ELF-1 (cell line): ENCODE data around the gene DTD2.
"Not testable (repeated sequence)": the region's sequence is repeated elsewhere in the genome, so short reads cannot be mapped to it uniquely, and the experiment has no call there.

Experiments used
- DNase-seq: peaks from one replicate; pipeline ENCODE4 v3.0.0-alpha.2; 2016; ENCODE audit warnings: low read depth, low spot score

Gene DTD2

DNA sequence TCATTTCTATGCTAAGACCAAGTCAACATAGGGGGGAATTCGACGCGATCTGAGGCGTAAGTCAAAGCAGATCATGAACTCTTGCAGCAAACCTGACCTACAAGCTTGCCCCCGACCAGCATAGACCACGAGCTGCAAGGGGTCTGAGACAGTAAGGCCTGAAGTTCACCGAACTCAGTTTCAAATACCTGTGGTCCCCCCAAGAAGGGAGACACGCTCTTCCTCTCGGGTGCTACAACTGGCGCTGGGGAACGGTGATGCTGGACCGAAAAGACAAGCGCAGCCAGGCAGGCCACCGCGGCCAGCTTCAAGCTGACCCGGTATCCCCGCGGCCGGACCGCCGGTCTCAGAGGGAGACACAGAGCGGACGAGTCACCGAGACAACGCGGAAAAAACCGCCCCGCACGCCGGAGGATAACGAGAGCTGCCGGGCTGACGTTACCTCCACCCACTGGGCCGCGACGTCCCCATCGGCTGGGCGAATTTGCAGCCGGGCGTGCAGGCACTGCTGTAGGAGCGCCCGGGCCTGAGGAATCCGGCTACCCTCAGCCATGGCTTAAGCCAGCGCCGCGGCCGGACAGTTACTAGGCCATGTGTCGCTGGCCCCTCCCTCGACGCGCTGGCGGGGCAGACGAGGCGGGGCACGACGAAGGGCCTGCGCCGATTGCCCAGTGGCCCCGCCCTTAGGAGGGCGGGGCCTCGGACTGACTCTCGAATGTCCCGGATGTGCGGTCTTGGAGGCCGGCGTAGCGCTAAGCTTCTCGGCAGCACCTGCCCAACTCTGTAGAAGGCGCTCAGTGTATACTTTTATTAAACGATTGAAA lies at the start of gene DTD2:
DTD2 (minus strand) TSS at position 666 of the 824 bp plus-strand sequence; CDS start at position 553, 113 bp downstream.
- DNase-seq = peak; percentile 98

DNA sequence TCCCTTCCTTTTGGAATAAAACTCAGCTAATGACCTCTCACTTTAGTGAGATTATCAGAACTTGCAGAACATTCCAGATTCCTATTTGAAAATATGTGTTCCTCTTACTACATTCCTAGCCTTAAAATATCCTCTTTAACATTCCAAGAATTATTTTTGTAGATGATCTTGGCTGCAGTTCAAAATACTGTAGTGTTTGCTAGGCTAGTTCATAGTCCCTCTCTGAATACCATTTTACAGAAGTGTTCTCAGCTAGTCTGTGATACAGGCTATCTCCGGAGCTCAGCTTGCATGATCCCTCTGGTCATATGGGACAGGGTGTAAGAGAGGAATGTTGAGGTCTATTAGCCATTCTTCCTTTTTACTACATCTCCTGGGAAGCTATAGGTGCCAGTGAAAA lies 48.1 kb upstream of the DTD2 start:
- DNase-seq = no peak

DNA sequence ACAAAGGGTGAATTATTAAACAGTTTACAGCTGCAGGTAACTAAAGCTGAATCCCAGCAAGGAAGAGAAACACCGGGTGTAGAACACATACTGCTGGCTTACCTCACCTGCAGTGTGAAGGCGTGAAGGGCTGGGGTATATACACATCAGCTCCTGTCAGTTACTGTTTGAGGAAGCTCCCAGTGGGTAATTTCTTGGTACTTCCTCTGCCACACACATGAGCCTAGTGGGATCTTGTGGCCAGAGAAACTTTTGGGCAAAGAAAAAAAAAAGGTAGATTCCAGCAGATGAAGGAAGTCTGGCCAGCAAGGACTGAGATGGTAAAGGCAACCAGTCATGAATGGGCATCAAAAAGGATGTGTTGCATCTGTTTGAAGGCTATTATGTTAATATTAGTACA lies 44.6 kb upstream of the DTD2 start:
- no peak for DNase-seq

DNA sequence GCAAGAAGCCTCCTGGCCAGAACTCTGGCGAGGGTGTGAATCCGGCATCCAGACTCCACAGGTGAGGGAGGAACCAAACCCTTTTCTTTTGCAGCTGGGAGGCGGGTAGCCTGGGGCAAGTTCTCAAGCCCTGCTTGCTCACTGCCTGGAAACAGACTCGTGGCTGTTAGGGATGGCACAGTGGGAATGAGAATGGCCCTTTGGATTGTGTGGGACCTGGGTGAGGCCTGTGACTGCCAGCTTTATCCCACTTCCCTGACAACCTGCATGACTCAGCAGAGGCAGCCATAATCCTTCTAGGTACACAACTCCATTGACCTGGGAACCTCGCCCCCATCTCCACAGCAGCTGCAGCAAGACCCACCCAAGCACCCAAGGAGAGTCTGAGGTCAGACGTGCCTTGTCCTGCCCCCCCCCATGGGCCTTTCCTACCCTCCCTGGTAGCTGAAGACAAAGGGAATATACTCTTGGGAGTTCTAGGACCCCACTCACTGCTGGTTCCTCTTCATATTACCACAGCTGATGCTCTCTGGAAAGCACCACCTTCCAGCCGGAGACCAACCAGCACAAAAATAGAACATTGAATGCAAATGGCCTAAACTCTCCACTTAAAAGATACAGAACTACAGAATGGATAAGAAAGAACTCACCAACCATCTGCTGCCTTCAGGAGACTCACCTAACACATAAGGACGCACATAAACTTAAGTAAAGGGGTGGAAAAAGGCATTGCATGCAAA lies 35.6 kb upstream of the DTD2 start:
- peak; percentile 48 for DNase-seq

DNA sequence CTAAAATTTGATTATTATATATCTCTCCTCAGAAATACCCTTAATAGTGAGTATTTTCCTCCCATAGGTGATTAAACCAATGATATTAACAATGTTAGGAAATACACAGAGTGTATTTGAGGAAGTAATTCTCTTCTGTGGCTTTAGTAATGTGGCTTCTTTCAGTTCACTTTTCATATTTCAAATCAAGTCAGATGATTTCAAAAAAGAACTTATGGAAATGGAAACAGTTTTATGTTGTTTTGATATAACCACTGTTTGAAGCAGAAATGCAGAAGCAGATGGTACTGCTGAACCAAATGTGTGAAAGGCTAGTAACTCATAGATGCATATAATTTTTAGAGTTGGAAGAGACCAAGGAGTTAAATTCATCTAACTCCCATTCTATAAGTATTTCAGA lies 32.4 kb upstream of the DTD2 start:
- no peak for DNase-seq

DNA sequence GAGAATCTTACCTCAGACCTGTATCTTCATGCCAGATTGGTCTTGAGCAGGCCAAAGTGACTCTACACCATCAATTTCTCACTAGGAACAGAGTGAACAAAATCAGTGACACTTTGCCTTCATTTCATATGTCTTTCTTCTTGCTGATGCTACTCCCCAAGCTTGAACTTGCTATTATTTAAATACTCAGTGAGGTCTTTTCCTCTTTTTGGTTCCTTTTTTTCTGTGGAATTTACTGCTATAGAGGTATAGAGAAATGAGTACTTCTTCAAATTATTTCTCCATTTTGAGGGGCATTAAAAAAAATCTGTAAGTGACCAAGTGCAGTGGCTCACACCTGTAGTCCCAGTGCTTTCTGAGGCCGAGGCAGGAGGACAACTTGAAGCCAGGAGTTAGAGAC lies 30.6 kb upstream of the DTD2 start, which contains the start of gene GPR33:
GPR33 (minus strand) TSS at position 154 of the 400 bp plus-strand sequence. CDS start 4,074 bp downstream, outside the sequence.
- DNase-seq = no peak

DNA sequence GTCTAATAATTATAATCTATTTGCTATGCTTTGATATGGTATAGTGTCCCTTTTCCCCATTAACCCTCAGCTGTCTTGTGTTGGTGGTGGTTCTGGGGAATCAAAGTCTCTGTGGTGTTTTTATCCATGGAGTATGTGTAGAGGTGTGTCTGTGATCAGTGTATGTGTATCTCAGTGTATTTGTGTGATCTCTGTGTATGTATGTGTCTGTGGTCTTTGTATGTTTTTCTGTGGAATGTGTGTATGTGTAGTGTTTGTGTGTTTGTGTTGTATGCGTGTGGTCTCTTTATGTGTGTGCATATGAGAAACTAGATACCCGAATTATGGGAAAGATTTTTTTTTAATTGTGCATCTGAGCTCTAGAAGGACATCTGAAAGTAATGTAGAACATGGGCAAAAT lies 29.5 kb upstream of the DTD2 start:
- no peak for DNase-seq

DNA sequence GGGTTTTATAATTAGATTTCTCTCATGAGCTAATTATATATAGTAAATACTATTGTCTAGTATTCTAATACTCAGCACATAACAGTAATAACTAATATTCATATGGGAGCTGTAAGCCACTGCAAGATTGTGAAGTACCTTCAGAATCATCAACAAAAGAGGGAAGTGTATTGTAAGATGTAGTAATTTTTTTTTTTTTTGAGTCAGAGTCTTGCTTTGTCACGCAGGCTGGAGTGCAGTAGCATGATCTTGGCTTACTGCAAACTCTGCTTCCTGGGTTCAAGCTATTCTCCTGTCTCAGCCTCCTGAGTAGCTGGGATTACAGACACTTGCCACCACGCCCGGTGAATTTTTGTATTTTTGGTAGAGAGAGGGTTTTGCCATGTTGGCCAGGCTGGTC lies 27.4 kb upstream of the DTD2 start:
- DNase-seq = no peak

DNA sequence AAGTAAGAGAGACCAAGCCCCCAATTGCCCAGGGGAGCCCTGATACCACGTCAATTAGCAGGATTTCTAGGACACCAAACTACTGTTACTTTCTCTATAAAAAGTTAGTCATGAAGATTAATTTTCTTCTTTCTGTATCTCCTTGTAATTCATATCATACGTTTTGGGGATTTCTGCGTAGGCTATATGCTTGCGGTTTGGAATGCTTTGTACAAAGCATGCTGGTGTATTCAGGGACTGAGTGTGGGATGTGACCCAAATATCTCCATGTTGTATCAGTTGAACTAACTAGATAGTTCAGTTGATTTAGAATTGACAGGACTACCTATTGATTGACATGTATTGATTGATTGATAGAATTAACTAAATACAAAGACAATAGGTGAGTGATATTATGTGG lies 22.9 kb upstream of the DTD2 start:
- DNase-seq = no peak

DNA sequence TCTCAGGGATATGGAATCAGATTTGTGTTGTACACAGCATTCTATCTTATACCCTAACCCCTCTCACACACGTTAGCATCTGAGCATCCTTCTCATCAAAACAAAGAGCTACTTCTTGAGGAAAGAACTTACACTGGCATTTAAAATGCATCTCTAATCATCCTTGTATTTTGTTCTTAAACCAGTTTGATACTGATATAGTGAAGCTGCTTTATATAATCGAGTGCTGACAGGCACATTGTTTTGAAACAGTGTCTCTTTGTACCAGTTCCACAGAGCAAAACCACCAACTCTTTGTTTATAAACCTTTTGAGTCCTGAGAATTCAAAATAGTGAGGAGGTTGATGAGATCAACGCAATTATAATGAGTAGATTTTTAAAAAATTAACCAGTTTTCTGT lies 21.7 kb upstream of the DTD2 start:
- no peak for DNase-seq

DNA sequence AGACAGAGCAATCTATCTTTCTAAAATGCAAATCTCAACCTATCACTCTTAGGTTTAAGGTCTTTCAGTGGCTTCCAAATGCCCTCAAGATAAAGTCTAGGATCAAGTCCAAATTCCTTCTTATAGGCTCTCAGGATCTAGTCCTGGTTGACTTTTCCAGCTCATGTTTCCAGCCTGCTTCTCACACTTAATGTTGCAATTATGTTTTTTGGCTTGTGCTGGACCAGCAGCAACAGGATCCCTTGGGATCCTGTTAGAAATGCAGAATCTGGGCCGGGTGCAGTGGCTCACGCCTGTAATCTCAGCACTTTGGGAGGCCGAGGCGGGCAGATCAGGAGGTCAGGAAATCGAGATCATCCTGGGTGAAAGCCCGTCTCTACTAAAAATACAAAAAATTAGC lies 19.9 kb upstream of the DTD2 start:
- DNase-seq = no peak

DNA sequence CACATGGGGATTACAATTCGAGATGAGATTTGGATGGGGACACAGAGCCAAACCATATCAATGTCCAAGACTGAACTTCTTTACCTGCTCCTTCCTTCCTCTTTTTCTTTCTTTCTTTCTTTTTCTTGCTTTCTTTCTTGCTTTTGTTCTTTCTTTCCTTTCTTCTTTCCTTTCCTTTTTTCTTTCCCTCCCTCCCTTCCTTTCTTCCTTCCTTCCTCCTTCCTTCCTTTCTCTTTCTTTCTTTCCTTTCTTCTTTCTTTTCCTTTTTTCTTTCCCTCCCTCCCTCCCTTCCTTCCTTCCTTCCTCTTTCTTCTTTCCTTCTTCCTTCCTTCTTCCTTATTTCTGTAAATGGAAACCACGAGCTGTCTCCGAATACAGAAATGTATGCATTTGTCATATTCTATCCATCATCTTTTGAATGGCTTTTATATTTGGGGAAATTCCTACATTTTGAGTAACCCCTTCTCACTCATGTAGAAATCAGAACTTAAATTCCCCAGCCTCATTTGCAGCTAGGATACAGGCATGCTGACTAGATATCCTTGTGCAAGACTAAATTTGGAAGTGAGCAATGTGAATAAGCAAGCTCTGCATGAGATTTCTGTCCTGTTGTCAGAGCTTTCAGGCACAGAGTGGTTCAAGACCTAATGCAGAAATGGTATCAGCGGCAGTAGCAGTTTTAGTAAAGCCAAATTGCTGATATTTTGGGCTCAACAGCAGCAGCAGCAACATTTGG lies 19.0 kb upstream of the DTD2 start:
- DNase-seq = no peak

DNA sequence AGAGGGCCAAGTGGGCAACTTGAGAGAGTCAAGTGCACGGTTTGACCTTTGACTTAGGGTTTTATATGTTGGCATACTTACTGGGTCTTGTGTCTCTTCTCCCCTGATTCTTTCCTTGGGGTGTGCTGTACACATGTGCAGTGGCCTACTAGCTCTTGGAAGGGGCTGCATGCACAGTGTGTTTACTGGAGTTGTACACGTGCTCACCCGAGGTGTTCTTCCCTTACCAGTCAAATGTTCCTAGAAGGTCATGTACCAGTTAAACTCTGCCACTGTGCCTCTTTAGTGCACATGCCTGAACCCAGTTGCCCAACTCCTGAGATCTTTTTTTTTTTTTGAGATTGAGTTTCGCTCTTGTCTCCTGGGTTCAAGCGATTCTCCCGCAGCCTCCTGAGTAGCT lies 9.2 kb upstream of the DTD2 start:
- no peak for DNase-seq

DNA sequence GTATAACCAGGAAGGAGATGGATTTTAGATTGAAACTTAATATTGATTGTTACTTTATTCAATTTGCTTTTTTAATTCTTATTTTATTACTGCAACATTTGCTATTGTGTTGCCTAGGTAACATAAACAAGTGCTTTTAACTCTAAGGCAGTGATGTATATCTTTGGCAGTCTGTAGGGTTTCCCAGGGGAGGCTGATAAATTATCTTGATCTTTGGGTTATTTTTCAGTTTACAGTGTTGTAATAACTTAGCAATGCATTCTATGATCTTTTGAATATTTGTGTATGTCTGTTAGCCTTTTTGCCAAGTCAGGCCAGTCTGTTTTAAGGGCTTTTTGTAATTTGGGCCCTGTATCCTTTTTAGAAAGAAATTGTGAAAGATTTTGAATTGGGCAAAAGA lies 7.8 kb upstream of the DTD2 start:
- no peak for DNase-seq

DNA sequence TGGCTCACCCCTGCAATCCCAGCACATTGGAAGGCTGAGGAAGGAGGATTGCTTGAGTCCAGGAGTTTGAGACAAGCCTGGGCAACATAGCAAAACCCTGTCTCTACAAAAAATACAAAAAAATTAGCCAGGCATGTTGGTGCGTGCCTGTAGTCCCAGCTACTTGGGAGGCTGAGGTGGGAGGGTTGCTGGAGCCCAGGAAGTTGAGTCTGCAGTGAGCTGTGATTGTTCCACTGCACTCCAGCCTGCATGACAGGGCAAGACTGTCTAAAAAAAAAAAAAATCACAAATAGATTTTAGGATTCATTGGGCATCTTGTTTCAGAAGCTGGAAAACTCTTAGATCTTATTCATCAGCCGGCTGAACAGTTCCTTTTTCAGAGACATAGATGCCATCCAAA lies 5.1 kb upstream of the DTD2 start:
- not testable (repeated sequence) for DNase-seq

DNA sequence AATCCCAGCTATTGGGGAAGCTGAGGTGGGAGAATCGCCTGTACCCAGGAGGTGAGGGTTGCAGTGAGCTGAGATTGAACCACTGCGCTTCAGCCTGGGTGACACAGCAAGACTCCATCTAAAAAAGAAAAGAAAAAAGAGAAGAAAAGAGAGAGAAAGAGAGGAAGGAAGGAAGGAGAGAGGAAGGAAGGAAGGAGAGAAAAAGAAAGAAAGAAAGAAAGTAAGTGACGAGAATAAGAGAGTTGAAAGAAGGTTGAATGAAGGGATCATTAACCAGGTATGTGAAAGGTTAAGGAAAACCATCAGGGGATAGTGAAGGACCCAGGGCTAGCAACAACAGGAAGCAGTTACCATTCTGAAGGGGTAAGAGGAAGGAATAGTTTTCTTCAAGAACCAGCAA lies 4.2 kb upstream of the DTD2 start:
- DNase-seq = no peak

DNA sequence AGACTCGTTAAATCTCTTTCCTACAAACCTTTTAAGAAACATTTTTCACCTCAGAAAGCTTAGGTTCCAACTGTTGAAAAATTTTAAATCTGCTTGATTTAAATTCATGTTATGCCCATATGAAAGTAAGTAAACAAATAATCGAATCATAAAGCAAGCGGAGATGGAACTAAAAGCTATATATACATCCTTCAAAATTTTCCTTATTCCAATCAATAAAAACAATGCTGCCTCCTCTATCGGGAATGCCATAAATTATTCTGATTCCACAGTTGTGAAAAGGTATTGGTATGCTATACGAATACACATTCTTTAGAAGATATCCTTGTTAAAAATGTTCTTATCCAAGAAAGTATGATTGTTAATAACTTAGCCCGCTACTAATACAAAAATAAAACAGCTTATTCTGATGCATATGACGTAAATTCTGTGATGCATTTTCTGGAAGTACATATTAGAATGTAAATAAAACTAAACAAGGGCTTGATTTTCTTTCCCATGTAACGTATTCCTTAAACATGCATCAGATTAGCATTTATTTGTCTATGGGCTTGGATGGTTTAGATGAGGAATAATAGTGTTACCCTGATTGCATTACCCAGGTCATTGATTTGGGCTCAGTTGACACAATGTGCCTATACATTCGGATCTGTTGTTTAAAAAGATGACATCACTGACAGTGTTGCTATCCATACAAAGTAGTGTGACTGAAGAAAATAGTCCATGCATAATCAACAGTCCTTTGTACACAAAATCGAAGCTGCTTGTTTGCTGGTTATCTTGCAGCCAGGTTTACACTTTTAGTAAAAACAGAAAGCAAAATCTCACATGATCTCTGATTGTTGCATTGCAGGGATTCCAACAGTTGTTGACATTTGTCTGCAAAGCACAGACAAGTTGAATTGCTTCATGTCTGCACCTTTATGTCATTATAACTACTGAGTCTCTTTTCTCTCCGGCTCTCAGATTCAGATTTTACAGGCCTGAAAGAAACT lies 656 bp upstream of the DTD2 start:
- DNase-seq = no peak

DNA sequence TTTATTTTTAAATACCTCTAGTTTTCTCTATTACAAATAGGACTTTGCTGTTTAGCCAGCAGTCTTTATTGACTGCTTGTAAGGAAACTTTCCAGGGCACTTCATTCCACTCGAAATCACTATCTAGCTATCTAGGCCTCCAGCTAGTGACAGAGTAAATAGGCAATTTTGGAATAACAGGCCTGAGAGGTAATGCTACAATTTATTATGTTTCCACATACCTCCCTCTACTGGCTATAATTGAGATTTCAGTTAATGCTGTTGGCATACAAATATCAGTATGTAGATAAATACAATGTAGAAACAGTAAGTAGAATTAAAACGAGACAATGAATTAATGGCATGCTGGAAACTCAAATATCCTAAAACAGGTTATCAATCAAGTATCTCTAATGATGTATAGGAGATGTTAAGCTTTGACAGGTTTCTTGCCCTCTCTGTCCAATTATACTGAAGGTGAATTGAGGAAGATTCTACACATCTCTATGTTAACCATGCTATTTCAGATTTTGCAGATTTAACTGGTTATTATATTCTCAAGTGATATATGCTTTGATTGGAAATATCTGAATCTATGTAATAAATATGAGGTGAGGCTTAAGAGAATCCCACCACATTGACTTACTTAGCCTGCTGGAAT lies 7.2 kb downstream of the DTD2 start:
- no peak for DNase-seq

DNA sequence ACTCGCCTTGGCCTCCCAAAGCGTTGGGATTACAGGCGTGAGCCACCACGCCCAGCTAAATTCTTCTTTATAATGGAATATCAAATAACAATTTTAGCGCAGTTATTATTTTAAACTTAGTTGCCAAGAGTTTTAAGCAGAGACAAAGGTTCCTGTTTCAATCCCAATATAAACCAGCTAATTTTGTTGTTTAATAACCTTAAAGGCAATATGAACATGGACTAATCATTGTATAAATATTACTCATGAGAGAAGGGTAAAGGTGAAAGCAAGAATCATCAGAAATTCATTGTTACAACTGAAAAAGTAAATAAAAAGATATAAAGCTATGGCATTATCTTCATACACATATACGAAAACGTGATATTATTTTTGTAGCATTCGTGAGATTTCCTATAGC lies 8.2 kb downstream of the DTD2 start:
- DNase-seq = no peak

DNA sequence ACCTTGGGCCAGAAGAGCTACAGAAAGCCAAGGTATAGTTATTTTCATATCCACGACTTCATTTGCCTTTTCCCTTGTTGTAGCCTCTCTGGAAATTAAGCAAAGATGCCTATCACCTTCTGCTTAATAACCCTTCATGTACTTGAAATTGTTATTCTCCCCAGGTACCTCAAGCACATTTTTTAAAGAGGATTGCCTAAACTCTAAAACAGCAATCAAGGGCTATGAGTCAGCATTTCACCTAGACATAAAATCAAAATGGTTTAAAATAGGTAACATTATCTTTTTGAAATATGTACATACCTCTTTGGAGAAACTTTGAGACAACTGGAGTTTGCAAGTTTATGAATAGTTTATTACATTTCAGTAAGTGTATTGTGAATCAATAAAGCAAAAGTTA lies 11.6 kb downstream of the DTD2 start:
- no peak for DNase-seq

DNA sequence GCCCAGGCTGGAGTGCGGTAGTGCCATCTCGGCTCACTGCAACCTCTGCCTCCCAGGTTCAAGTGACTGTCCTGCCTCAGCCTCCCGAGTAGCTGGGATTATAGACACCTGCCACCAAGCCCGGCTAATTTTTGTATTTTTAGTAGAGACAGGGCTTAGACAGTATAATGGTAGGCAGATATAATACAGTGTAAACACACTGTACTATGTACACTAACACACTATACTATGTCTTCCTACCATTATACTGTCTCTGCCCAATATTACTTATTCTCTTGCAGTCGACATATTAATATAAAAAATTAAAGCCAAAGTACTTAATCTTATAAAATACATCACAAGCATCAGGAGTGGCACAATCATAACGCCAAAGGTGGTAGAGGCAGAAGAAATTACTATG lies 15.0 kb downstream of the DTD2 start:
- no peak for DNase-seq
